Rectal smooth muscle tissue (tissue), 1 donor: ENCODE measurements around the gene PPM1F.

Source experiments
- H3K27ac ChIP-seq: one replicate; pipeline ENCODE4 v1.7.0; 2013; ENCODE audit warnings: low read depth, low read length, inconsistent platforms
- H3K27me3 ChIP-seq: one replicate; pipeline ENCODE4 v1.7.0; 2013; ENCODE audit warnings: low read length; ENCODE audit not compliant: control insufficient read depth, insufficient read depth
- H3K36me3 ChIP-seq: one replicate; pipeline ENCODE4 v1.7.0; 2013; ENCODE audit warnings: low read length; ENCODE audit not compliant: control insufficient read depth, insufficient read depth
- H3K4me1 ChIP-seq: one replicate; pipeline ENCODE4 v1.7.0; 2013; ENCODE audit warnings: low read length; ENCODE audit not compliant: control insufficient read depth, insufficient read depth
- H3K4me3 ChIP-seq: one replicate; pipeline ENCODE4 v1.7.0; 2013; ENCODE audit warnings: low read length
- H3K9ac ChIP-seq: one replicate; pipeline ENCODE4 v1.7.0; 2013; ENCODE audit warnings: low read length

The PPM1F gene

GRCh38 chr22:21928048-21928447 lies 24.6 kb downstream of the PPM1F start:
- Histone ChIP-seq H3K4me3 (no peak overlapping the region), H3K36me3 (peaks cover 18% of the 10 kb centered on the region), H3K27me3 (no peaks in the 10 kb centered on the region), H3K4me1 (no peaks in the 10 kb centered on the region), H3K27ac (no peak overlapping the region), H3K9ac (no peak overlapping the region)

GRCh38 chr22:21927174-21927823 lies 25.3 kb downstream of the PPM1F start:
- H3K27ac ChIP-seq, result no peak overlapping the region
- H3K9ac ChIP-seq, result no peak overlapping the region
- no peaks in the 10 kb centered on the region for H3K27me3 ChIP-seq
- no peak overlapping the region for H3K4me3 ChIP-seq
- peaks cover 13% of the 10 kb centered on the region for H3K36me3 ChIP-seq
- H3K4me1 ChIP-seq, result no peaks in the 10 kb centered on the region

GRCh38 chr22:21926728-21927127 lies 25.9 kb downstream of the PPM1F start:
- Histone ChIP-seq H3K4me3 (no peak overlapping the region), H3K9ac (no peak overlapping the region), H3K27me3 (no peaks in the 10 kb centered on the region), H3K27ac (no peak overlapping the region), H3K36me3 (peaks cover 10% of the 10 kb centered on the region), H3K4me1 (no peaks in the 10 kb centered on the region)

GRCh38 chr22:21923163-21923561 lies 29.5 kb downstream of the PPM1F start:
- H3K9ac ChIP-seq, result no peak overlapping the region
- H3K4me3 ChIP-seq, result no peak overlapping the region
- H3K27ac ChIP-seq, result no peak overlapping the region
- H3K27me3 ChIP-seq, result no peaks in the 10 kb centered on the region
- H3K36me3 ChIP-seq, result peaks cover 3% of the 10 kb centered on the region
- H3K4me1 ChIP-seq, result no peaks in the 10 kb centered on the region

GRCh38 chr22:21922370-21923162 lies 30.1 kb downstream of the PPM1F start:
- no peak overlapping the region for H3K4me3 ChIP-seq
- no peaks in the 10 kb centered on the region for H3K27me3 ChIP-seq
- H3K27ac ChIP-seq, result no peak overlapping the region
- H3K9ac ChIP-seq, result no peak overlapping the region
- H3K36me3 ChIP-seq, result peaks cover 3% of the 10 kb centered on the region
- H3K4me1 ChIP-seq, result no peaks in the 10 kb centered on the region

GRCh38 chr22:21921729-21922128 lies 30.9 kb downstream of the PPM1F start:
- no peak overlapping the region for H3K4me3 ChIP-seq
- no peaks in the 10 kb centered on the region for H3K27me3 ChIP-seq
- peaks cover 3% of the 10 kb centered on the region for H3K36me3 ChIP-seq
- H3K9ac ChIP-seq, result no peak overlapping the region
- no peak overlapping the region for H3K27ac ChIP-seq
- no peaks in the 10 kb centered on the region for H3K4me1 ChIP-seq

- Histone ChIP-seq H3K36me3 (peaks cover 3% of the 10 kb centered on the region), H3K4me3 (no peak overlapping the region), H3K27ac (no peak overlapping the region), H3K27me3 (no peaks in the 10 kb centered on the region), H3K9ac (no peak overlapping the region), H3K4me1 (no peaks in the 10 kb centered on the region)
Measured at GRCh38 chr22:21921184-21921721, 31.4 kb downstream of the PPM1F start.

- no peak overlapping the region for H3K4me3 ChIP-seq
- H3K27me3 ChIP-seq, result no peaks in the 10 kb centered on the region
- peaks cover 3% of the 10 kb centered on the region for H3K36me3 ChIP-seq
- no peaks in the 10 kb centered on the region for H3K4me1 ChIP-seq
- H3K27ac ChIP-seq, result no peak overlapping the region
- no peak overlapping the region for H3K9ac ChIP-seq
Measured at GRCh38 chr22:21920341-21921183, 32.1 kb downstream of the PPM1F start.

- no peaks in the 10 kb centered on the region for H3K4me1 ChIP-seq
- H3K36me3 ChIP-seq, result peaks cover 3% of the 10 kb centered on the region
- H3K27ac ChIP-seq, result no peak overlapping the region
Measured at GRCh38 chr22:21919526-21920307, 32.9 kb downstream of the PPM1F start.

GRCh38 chr22:21918466-21919185 lies 34.0 kb downstream of the PPM1F start:
- Histone ChIP-seq H3K9ac (no peak overlapping the region), H3K27ac (no peak overlapping the region), H3K27me3 (no peaks in the 10 kb centered on the region), H3K36me3 (no peaks in the 10 kb centered on the region), H3K4me3 (no peak overlapping the region), H3K4me1 (no peaks in the 10 kb centered on the region)

More at GRCh38 chr22:21919526-21920307, 32.9 kb downstream of the PPM1F start:
- Histone ChIP-seq H3K27me3 (no peaks in the 10 kb centered on the region), H3K4me3 (no peak overlapping the region), H3K9ac (no peak overlapping the region)

GRCh38 chr22:21917959-21918261 lies 34.7 kb downstream of the PPM1F start:
- H3K4me3 ChIP-seq, result no peak overlapping the region
- no peaks in the 10 kb centered on the region for H3K36me3 ChIP-seq
- H3K27ac ChIP-seq, result no peak overlapping the region
- H3K9ac ChIP-seq, result no peak overlapping the region
- no peaks in the 10 kb centered on the region for H3K27me3 ChIP-seq
- no peaks in the 10 kb centered on the region for H3K4me1 ChIP-seq
